Iris pigment epithelial cell (primary cell): ENCODE data around the gene EMC10.

ENCODE experiments used
- DNase-seq: peaks from one replicate; pipeline ENCODE4 v3.0.0-alpha.2; 2011; ENCODE audit warnings: low read depth

The EMC10 gene

DNA sequence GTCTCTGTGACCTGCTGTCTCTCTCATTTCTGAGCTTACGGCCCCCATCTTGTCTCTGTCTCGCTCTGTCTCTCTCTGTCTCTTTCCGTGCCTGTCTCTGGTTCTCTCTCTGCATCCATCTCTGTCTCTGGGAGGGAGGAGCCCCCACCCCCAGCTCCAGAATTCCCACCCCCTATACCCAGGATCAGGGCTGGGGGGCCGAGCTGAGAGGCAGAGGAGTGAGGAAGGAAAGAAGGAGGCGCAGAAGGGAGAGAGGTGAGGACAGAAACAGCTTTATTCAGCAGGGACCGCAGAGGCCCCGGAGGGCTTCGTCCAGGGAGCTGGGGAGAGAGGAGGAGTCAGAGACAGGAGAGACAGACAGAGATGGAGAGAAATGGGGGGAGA, 20.7 kb downstream of the EMC10 start:
- no peak for DNase-seq

DNA sequence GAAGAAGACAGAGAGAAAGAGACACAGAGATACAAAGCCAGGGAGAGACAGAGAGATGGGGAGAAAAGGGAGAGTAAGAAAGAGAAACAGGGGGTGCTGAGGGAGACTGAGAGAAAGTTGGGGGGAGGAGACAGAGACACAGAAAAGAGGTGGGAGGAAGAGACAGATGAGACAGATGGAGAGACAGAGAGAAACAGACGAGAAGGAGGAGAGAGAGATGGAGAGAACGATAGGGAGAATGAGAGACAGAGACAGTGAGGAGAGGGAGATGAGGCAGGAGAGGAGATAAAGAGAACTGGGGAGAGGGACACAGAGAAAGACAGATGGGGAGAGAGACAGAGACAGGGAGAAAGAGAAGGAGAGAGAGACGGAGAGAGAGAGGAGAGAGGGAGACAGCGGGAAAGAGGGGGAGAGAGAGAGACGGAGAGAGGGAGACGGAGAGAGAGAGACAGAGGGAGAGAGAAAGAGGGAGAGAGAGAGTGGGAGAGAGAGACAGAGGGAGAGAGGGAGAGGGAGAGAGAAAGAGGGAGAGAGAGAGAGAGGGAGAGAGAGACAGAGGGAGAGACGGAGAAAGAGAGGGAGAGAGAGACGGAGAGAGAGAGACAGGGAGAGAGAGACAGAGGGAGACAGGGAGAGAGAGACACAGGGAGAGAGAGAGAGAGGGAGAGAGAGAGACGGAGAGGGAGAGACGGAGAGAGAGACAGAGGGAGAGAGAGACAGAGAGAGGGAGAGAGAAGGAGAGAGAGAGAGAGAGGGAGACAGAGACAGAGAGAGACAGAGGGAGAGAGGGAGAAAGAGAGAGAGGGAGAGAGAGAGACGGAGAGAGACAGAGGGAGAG, 22.1 kb downstream of the EMC10 start:
- DNase-seq = no peak

DNA sequence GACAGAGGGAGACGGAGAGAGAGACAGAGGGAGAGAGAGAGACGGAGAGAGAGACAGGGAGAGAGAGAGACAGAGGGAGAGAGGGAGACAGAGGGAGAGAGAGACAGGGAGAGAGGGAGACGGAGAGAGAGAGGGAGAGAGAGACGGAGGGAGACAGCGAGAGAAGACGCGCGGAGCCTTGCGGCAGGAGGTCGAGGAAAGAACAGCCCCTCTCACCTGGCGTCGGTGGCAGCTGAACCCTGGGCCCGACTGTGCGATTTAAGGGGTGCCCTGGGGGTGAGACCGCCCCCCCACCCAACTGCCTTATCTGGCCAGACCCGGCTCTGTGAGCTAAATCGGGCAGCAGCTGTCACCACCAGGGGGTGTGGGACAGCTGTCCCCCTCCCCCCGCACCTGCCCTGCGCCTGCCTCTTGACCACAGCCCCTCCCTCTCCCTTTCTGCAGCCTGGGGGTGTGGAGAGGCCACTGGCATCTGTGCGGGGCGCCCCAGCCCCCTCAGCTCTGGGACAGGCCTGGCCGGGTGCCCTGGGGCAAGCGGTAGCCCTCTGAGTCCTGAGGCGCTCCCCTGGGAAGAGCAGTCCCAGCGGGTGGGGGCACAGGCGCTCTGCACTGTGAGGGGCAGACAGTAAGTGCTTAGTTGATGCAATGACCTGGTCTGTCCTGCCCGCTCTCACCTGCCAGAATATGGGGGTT, 23.9 kb downstream of the EMC10 start:
- DNase-seq = no peak

- DNase-seq = no peak
Measured at GRCh38 chr19:50500753-50501151, 24.4 kb downstream of the EMC10 start.

DNA sequence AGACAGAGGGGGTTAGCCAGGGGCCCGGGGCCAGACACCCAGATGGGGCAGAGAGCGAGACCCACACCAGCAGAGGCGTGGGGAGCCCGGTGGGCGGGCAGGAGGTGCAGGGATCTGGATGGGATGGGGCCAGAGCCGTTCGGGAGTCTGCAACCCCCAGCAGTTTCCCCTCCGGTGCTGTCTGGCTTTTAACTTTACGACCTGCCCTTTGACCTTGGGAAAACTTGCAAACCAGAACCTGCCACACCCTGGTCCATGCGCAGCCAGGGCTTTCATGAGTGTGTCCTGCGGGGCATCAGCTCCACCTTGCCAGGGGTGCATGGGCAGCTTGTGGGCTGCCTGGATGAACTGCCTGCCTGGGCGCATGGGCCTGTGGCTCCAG, 24.9 kb downstream of the EMC10 start:
- DNase-seq = no peak

DNA sequence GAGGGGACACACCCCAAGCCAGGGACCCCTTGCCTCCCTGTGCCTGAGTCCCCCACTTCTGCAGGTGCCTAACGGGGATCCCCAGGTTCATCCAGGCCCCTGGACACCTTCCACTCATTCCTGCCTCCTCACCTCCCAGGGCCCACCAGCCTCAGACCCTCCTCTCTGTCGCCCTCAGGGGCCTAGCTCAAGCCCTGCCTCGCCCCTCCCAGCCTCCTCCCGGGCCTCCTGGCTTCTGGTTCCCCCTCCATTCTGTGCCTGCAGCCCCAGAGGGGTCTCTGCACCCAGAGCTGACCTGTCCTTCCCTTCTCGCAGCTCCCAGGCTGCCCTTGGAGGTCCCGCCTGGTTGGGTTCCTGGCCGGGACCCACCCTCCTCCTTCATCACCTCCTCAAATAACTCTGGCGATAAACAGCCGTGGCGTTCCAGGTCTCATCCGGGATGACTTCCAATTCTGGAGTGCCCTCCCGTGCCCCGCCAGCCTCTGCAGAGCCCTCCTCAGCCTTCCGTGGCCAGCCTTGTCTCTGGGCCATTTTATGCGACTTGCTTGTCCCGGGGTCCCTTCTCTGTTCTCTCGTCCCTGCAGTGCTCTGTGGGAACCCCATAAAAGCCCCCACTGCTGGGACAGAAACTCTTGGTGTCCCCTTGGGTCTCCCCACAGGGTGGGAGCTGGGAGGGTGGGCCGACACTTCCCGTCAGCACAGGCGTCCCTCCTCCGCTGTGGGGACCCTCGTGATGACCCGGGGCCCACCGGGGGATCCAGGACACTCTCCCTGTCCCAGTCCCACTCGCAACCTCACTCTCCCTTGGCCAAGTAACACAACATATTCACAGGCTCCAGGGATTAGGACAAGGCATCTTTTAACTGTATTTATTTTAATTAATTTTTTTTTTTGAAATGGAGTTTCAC, 25.5 kb downstream of the EMC10 start:
- no peak for DNase-seq

- DNase-seq = no peak
Measured at GRCh38 chr19:50505856-50506611, 29.7 kb downstream of the EMC10 start.

- no peak for DNase-seq
Measured at GRCh38 chr19:50506700-50507099, 30.4 kb downstream of the EMC10 start.

GRCh38 chr19:50507376-50507775, 31.1 kb downstream of the EMC10 start:
- DNase-seq = no peak

GRCh38 chr19:50508843-50509190, 32.5 kb downstream of the EMC10 start:
- DNase-seq = no peak

DNA sequence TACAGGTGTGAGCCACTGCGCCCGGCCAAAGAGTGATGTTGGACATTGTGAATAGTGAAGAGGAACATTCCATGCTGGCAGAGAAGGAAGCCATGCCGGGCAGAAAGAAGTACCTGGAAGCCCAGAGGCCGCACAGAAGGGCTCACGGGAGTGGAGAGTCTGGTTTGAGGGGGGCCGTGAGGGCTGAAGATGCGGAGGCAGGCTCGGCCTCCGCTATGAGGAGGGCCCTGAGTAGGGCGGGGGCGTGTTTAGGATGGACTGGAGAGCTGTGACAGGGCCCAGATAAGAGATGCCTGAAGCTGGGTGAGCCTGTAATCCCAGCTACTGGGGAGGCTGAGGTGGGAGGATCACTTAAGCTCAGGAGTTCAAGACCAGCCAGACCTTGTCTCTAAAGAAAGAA, 33.1 kb downstream of the EMC10 start:
- no peak for DNase-seq

DNA sequence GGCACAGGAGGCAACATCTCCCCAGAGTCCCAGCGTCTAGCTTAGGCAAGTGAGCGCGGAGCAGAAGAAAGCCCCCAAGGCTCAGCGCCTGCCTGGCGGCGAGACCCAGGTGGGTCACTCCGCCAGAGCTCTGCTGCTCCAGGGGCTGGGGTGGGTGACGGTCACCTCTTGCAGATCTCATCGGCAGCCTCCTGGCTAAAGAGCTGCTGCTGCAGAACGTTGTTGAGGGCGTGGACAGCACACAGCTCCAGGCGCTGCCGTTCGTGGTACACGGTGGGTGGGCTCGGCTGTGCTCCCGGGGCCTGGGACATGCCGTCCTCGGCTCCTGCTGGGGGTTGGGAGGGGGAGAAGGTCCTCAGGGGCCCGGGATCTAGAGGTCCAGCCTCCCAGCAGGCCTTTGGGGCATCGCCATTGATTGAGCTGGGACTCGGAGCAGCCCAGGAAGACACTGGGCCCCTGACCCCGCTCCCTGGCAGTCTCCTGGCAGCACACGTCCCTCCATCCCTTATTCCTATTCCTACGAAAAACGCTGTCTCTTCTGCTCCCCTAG, 33.9 kb downstream of the EMC10 start:
- peak; percentile 13 for DNase-seq

DNA sequence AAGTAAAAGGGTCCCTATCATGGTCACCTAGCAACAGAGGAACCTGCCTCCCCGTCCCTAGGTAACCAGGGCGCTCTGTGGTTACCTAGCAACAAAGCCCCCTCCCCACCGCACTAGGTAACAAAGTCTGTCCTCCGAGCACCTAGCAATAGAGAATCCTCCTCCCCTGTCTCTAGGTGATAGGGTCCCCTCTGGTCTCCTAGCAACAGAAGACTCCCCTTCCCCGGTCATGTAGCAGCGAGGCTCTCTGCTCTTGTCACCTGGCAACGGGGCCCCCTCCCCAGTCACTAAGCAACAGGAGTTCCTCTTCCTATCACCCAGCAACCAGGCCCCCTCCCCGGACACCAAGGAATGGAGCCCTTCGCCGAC, 34.4 kb downstream of the EMC10 start:
- DNase-seq = no peak

GRCh38 chr19:50511069-50511822, 34.9 kb downstream of the EMC10 start, which contains the start of gene JOSD2:
JOSD2 (minus strand) TSS chr19:50511191; CDS start chr19:50510431, 760 bp downstream.
- peak; percentile 100 for DNase-seq

DNA sequence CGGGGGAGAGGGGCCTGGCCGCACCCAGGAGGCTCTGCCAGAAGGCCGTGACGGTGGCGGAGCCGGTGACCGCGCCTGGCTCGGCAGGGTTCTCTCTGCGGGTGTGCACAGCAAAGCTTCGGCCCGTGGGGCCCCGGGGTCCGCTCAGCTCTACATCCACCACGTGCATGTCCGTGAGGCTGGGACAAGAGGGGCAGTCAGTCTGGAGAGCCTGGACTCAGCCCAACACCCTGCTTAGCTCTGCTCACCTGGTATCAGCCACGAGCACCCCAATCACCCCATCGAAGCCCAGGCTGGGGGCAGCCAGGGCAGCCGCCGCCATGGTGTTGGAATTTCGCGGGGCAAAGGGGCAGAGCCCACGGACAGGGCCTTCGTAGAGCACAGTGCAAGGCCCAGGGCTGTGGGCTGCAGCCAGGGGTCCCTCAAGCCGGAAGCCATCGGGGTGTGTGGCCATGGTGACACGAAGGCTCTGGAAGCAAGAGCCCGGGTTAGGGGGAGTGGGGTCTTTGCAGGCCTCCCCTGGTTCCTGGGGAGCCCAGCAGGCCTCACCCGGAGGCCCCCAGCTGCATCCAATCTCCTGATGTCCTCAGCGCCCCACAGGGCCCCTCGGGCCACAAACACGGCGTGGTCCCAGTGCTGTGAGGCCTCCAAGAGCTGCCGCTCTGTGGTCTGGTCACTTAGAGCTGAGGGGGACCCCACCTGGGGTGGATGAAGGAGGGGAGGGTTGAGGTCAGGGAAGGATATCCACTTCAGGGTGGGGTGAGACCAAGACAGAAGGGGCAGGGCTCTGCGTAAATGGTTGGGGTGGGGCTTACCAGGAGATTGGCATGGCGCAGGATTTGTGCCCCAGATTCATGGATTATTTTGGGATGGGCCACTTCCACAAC, 36.0 kb downstream of the EMC10 start:
- no peak for DNase-seq

DNA sequence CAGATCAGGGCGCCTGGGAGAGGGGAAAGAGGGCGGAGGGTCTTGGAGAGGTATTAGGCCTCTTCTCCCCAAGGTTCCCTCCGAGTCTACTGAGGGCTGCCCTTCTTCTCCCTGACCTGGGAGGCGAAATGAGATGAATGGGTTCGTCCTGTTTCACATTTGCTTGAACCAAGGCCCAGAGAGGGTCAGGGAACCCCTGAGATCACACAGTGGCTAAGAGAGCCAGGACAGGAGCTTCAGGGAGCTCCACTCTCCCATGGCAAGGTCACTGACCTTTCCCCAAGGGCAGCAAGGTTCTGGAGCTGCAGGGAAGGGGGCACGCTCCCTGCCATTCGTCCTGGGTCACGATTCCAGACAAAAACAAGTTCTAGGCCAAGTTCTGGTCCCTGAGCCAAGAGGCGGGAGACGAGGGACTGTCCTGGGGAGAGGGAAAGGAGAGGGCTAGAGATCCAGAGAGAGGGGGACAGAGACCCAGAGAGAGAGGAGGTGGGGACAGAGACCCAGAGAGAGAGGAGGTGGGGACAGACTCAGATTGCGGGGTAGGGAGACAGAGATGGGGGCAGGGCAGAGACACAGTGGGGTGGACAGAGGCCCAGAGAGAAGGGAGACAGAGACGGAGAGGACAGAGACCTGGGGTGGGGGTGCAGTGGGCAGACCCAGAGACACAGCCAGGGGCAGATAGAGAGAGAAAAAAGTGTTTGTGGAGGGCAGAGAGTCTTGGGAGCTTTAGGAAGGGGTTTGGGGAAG, 36.9 kb downstream of the EMC10 start:
- no peak for DNase-seq

DNA sequence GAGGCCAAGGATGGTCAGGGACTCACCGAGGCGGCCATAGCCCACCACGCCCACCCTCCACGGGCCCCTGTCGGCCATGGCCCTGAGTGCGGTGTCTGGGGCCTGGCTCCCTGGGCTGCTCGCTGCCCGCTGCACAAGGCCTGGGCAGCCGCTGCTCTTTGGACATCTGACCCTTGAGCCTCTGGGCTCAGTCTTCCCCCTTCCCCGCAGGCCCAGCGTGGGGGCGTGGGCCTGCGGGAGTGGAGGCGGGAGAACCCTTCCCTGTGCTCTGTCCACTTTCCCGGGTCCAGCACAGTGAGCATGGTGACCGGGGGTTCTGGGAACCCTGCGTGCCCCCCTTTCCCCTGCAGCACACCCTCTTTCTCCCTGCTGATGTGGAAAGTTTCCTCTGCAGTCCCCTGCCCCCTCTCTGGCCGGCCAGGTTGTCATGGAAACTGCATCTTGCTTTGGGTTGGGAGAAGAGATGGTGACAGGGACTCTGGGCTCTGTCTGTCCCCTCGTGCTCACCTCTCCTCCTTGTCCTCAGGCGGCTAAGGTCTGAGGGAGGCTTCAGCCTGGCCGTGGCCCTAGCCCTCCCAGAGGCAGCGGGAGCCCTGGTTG, 37.5 kb downstream of the EMC10 start, which contains the start of gene ASPDH:
Gene ASPDH (minus strand): TSS at position 168 of the 600 bp plus-strand sequence. CDS start 90 bp downstream, at position 78.
- no peak for DNase-seq

- no peak for DNase-seq
Measured at GRCh38 chr19:50514346-50515167, 38.2 kb downstream of the EMC10 start.
